GM12878 (cell line): Measurements from ENCODE around the gene MS4A1. TPM values are rescaled to one million over a fixed set of nuclear protein-coding genes. Genes with fewer than 3 reads are reported as not detected.

ENCODE experiments used
- ATAC-seq: fragments of 200-7000 bp; cut with Tn5 transposase; 3 replicates; pipeline ENCODE4 v1.9.1; 2020; ENCODE audit warnings: mild to moderate bottlenecking, moderate library complexity
- BruUV-seq: library from RNA; stranded (reverse); fragments of 400-500 nt; replicated peaks from 2 replicates; lab custom pipeline; 2021; lab: Mats Ljungman, UMichigan
- CTCF ChIA-PET: fragments of 300-600 bp; sonication (Branson Sonifier 250); formaldehyde crosslinking; extraction: SDS; loops from one replicate; lab custom pipeline; 2021; ENCODE audit warnings: inconsistent platforms; lab: Yijun Ruan, JAX
- POLR2A ChIA-PET: fragments of 350-600 bp; formaldehyde crosslinking; extraction: SDS; loops from one replicate; lab custom pipeline; 2021; ENCODE audit warnings: inconsistent platforms; lab: Charles Lee
- RAD21 ChIA-PET: fragments of 300-600 bp; sonication (Branson Sonifier 250); formaldehyde crosslinking; loops from one replicate; lab custom pipeline; 2023; ENCODE audit warnings: antibody characterized with exemption; ENCODE audit not compliant: unreplicated experiment; lab: Charles Lee
- SMC1A ChIA-PET: fragments of 300-600 bp; sonication (Branson Sonifier 250); formaldehyde crosslinking; loops from one replicate; lab custom pipeline; 2023; ENCODE audit not compliant: unreplicated experiment, uncharacterized antibody; lab: Charles Lee
- DNase-seq: peaks from one replicate; pipeline ENCODE4 v3.0.0-alpha.2; 2011; ENCODE audit warnings: low read depth, low spot score
- FAIRE-seq: peaks from 3 replicates; lab custom pipeline; 2011; peaks lifted over from hg19 to GRCh38; lab: Jason Lieb, UNC
- H2AFZ ChIP-seq: 2 replicates; pipeline ENCODE4 v1.6.0; 2011; ENCODE audit warnings: low read depth, low read length, control low read depth; ENCODE audit not compliant: control insufficient read depth
- H3K27ac ChIP-seq: 2 replicates; pipeline ENCODE4 v1.5.1; 2011; ENCODE audit warnings: control low read depth; ENCODE audit not compliant: control insufficient read depth, insufficient read depth
- H3K27me3 ChIP-seq, 2 experiments: replicated peaks in 1 of 2; 2 replicates each; pipeline versions ENCODE4 v1.6.0 to v1.6.1; 2011; ENCODE audit warnings: low read length in 1 of 2; ENCODE audit not compliant: control insufficient read depth in 2 of 2, insufficient read depth in 2 of 2
- H3K36me3 ChIP-seq, 2 experiments: 2 replicates each; pipeline ENCODE4 v1.5.1; 2011; ENCODE audit warnings: low read length in 1 of 2; ENCODE audit not compliant: control insufficient read depth in 2 of 2, insufficient read depth in 2 of 2
- H3K4me1 ChIP-seq: 2 replicates; pipeline ENCODE4 v1.6.1; 2011; ENCODE audit warnings: mild to moderate bottlenecking, low read length, moderate library complexity, mixed read lengths; ENCODE audit not compliant: control insufficient read depth, insufficient read depth
- H3K4me2 ChIP-seq: 2 replicates; pipeline ENCODE4 v1.6.0; 2011; ENCODE audit warnings: control low read depth; ENCODE audit not compliant: control insufficient read depth, insufficient read depth
- H3K4me3 ChIP-seq: fragments of 200-600 bp; sonication (generic); 2 replicates; pipeline ENCODE4 v1.5.1; 2016
- H3K79me2 ChIP-seq: 2 replicates; pipeline ENCODE4 v1.6.0; 2011; ENCODE audit warnings: low read length; ENCODE audit not compliant: control insufficient read depth, insufficient read depth
- H3K9ac ChIP-seq: 2 replicates; pipeline ENCODE4 v1.8.0; 2011; ENCODE audit warnings: low read length, control low read depth, mixed read lengths; ENCODE audit not compliant: control insufficient read depth, insufficient read depth
- H3K9me3 ChIP-seq: replicated peaks from 3 replicates; pipeline ENCODE4 v1.5.1; 2011; ENCODE audit warnings: mild to moderate bottlenecking, low read length; ENCODE audit not compliant: control insufficient read depth, insufficient read depth
- H4K20me1 ChIP-seq: 2 replicates; pipeline ENCODE4 v1.6.0; 2011; ENCODE audit not compliant: control insufficient read depth, insufficient read depth
- BACH1 ChIP-seq: fragments of 450-650 bp; IDR thresholded peaks from 2 replicates; pipeline ENCODE4 v1.6.1; 2017; ENCODE audit warnings: mild to moderate bottlenecking, borderline replicate concordance
- BMI1 ChIP-seq: fragments of 450-650 bp; IDR thresholded peaks from 2 replicates; pipeline ENCODE4 v1.6.1; 2016; ENCODE audit warnings: mild to moderate bottlenecking, moderate library complexity, borderline replicate concordance
- BRCA1 ChIP-seq: IDR thresholded peaks from 2 replicates; pipeline ENCODE4 v1.6.1; 2011; ENCODE audit warnings: low read depth, low read length, improper control_type of control experiment
- CBX3 ChIP-seq: fragments of 200-600 bp; sonication (generic); IDR thresholded peaks from 2 replicates; pipeline ENCODE4 v1.6.1; 2016; ENCODE audit warnings: low read depth, borderline replicate concordance
- FOS ChIP-seq: IDR thresholded peaks from 3 replicates; pipeline ENCODE4 v1.6.1; 2011; ENCODE audit warnings: borderline replicate concordance; ENCODE audit not compliant: insufficient read length; ENCODE audit errors: extremely low read depth
- MTA2 ChIP-seq: fragments of 450-650 bp; IDR thresholded peaks from 2 replicates; pipeline ENCODE4 v1.6.1; 2016; ENCODE audit warnings: low read depth, mild to moderate bottlenecking, moderate library complexity
- NFYB ChIP-seq: IDR thresholded peaks from 2 replicates; pipeline ENCODE4 v1.6.1; 2011; ENCODE audit warnings: low read depth, mild to moderate bottlenecking, low read length, improper control_type of control experiment, moderate library complexity; ENCODE audit not compliant: insufficient read depth
- NRF1 ChIP-seq: conservative IDR thresholded peaks from 2 replicates; pipeline ENCODE4 v1.6.1; 2011; ENCODE audit warnings: mild to moderate bottlenecking, low read depth, low read length, improper control_type of control experiment
- POLR2AphosphoS2 ChIP-seq: IDR thresholded peaks from 2 replicates; pipeline ENCODE4 v1.6.1; 2011; ENCODE audit warnings: low read depth, mild to moderate bottlenecking, low read length, improper control_type of control experiment, moderate library complexity
- WRNIP1 ChIP-seq: IDR thresholded peaks from 2 replicates; pipeline ENCODE4 v1.6.1; 2011; ENCODE audit warnings: low read depth, low read length, improper control_type of control experiment, borderline replicate concordance
- YY1 ChIP-seq: IDR thresholded peaks from 2 replicates; pipeline ENCODE4 v1.6.1; 2011; ENCODE audit warnings: low read depth, mild to moderate bottlenecking, low read length
- ZNF217 ChIP-seq: fragments of 450-650 bp; IDR thresholded peaks from 2 replicates; pipeline ENCODE4 v1.6.1; 2017; ENCODE audit warnings: antibody characterized with exemption, mild to moderate bottlenecking
- WGBS: methylation state at CpG from one replicate; pipeline ENCODE4 v1.1.6; 2016; ENCODE audit warnings: low lambda C conversion rate; ENCODE audit not compliant: insufficient replicate concordance, insufficient coverage; ENCODE audit errors: missing lambda C conversion rate; 5-methylcytosine and 5-hydroxymethylcytosine counted together
- in situ Hi-C: fragments of 300-500 bp; cut with MboI; formaldehyde crosslinking; loops from 9 replicates; pipeline ENCODE4 v1.14.3; 2018; ENCODE audit warnings: mixed read lengths
- intact Hi-C: fragments of 100-400 bp; cut with micrococcal nuclease; formaldehyde crosslinking; loops from one replicate; pipeline ENCODE4 v1.14.2; 2022; ENCODE audit not compliant: unreplicated experiment
- polyA plus RNA-seq, 11 experiments: library from polyadenylated mRNA; depleted of rRNA in 4 of 11; unstranded in 6 of 11; stranded (reverse) in 5 of 11; fragments of >200 nt; fragmentation: Nextera tagmentation in 4 of 11; fragmentation: Illumina TruSeq in 1 of 11; extraction: Ambion mirVana in 4 of 11; extraction: Trizol in 1 of 11; gene quantifications; 1 replicate in 1 of 11; 2 replicates in 10 of 11; pipeline versions ENCODE4 v1.2.1 to v1.2.3, GENCODE V29; 2011 to 2016; ENCODE audit warnings: inconsistent platforms in 2 of 11, missing spikeins in 2 of 11, low read depth in 1 of 11
- total RNA-seq, 4 experiments: library from RNA; depleted of rRNA in 3 of 4; stranded (reverse); fragments of >200 nt in 3 of 4; fragmentation: Illumina TruSeq in 1 of 4; extraction: Trizol in 1 of 4; gene quantifications; 2 replicates each; pipeline versions ENCODE4 v1.2.1 to v1.2.3, GENCODE V29; 2013 to 2021
- TF ChIP-seq, protein P1 (sequence below): fragments of 450-650 bp; IDR thresholded peaks from 2 replicates; pipeline ENCODE4 v1.6.1; 2017; ENCODE audit warnings: antibody characterized with exemption, mild to moderate bottlenecking, moderate library complexity

The MS4A1 gene
- total and polyA plus RNA-seq, 10 of the 15 experiments (the other 5 are each of a cell fraction or from before 2014, with no cell fraction given), result 329 to 2,106 (median 687) TPM

- ChIA-PET POLR2A (no interaction called here), SMC1A (interaction anchor here (0.9 to 2.3 kb wide), 6 partner anchors 11 to 68 kb away, joined by 3 to 6 read pairs (median 4); no protein-coding TSS in a partner anchor), CTCF (interaction anchor here (0.8 to 1.8 kb wide), 4 partner anchors 8 to 68 kb away, joined by 3 to 5 read pairs (median 4); no protein-coding TSS in a partner anchor), RAD21 (interaction anchor here (1.1 kb wide), 1 partner anchor 28 kb away, joined by 3 read pairs; no protein-coding TSS in a partner anchor)
- TF ChIP-seq BRCA1, result no peak
- TF ChIP-seq YY1, result no peak
- 94% methylated on average over 2 of the region's 2 CpGs for WGBS
- no peak overlapping the region for H3K4me2 ChIP-seq
- no peak overlapping the region for H3K9ac ChIP-seq
- in situ Hi-C loops (no loop called here), intact Hi-C loops (no loop called here)
- no peaks in the 10 kb centered on the region for H3K79me2 ChIP-seq
- DNase-seq (no peak), ATAC-seq (no peak), FAIRE-seq (no peak)
- no peaks in the 10 kb centered on the region for H4K20me1 ChIP-seq
- H3K27me3 ChIP-seq, result no peaks in the 10 kb centered on the region
- H3K9me3 ChIP-seq, result no peaks in the 10 kb centered on the region
- no peak overlapping the region for H2AFZ ChIP-seq
- no peaks in the 10 kb centered on the region for H3K4me1 ChIP-seq
- no peak overlapping the region for H3K4me3 ChIP-seq
- BruUV-seq, result no TSS peak
- no peaks in the 10 kb centered on the region for H3K36me3 ChIP-seq
- no peak overlapping the region for H3K27ac ChIP-seq
Measured at GRCh38 chr11:60431251-60431650, 24.4 kb upstream of the MS4A1 start.

- Histone ChIP-seq H3K9me3 (no peaks in the 10 kb centered on the region), H2AFZ (no peak overlapping the region), H3K79me2 (no peaks in the 10 kb centered on the region), H4K20me1 (no peaks in the 10 kb centered on the region), H3K36me3 (no peaks in the 10 kb centered on the region), H3K27ac (no peak overlapping the region), H3K9ac (no peak overlapping the region), H3K27me3 (no peaks in the 10 kb centered on the region), H3K4me3 (no peak overlapping the region), H3K4me1 (no peaks in the 10 kb centered on the region), H3K4me2 (no peak overlapping the region)
- BruUV-seq, result no TSS peak
- intact Hi-C loops (no loop called here), in situ Hi-C loops (no loop called here)
- CTCF ChIA-PET, result no interaction called here
- TF ChIP-seq, protein P1, sequence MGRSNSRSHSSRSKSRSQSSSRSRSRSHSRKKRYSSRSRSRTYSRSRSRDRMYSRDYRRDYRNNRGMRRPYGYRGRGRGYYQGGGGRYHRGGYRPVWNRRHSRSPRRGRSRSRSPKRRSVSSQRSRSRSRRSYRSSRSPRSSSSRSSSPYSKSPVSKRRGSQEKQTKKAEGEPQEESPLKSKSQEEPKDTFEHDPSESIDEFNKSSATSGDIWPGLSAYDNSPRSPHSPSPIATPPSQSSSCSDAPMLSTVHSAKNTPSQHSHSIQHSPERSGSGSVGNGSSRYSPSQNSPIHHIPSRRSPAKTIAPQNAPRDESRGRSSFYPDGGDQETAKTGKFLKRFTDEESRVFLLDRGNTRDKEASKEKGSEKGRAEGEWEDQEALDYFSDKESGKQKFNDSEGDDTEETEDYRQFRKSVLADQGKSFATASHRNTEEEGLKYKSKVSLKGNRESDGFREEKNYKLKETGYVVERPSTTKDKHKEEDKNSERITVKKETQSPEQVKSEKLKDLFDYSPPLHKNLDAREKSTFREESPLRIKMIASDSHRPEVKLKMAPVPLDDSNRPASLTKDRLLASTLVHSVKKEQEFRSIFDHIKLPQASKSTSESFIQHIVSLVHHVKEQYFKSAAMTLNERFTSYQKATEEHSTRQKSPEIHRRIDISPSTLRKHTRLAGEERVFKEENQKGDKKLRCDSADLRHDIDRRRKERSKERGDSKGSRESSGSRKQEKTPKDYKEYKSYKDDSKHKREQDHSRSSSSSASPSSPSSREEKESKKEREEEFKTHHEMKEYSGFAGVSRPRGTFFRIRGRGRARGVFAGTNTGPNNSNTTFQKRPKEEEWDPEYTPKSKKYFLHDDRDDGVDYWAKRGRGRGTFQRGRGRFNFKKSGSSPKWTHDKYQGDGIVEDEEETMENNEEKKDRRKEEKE, result no peak
- no peak for TF ChIP-seq FOS
- TF ChIP-seq POLR2AphosphoS2, result no peak
- TF ChIP-seq NFYB, result no peak
- no peak for TF ChIP-seq WRNIP1
- no peak for TF ChIP-seq NRF1
- TF ChIP-seq BACH1, result no peak
- no peak for TF ChIP-seq MTA2
- TF ChIP-seq BMI1, result no peak
- no peak for TF ChIP-seq CBX3
- no peak for TF ChIP-seq ZNF217
- WGBS, result 81% methylated on average over 4 of the region's 4 CpGs
- POLR2A ChIA-PET, result no interaction called here
- FAIRE-seq (no peak), DNase-seq (no peak), ATAC-seq (no peak)
- RAD21 ChIA-PET, result no interaction called here
- SMC1A ChIA-PET, result interaction anchor here (1.0 to 1.9 kb wide), 3 partner anchors 12 to 66 kb away, joined by 3 to 4 read pairs (median 4); no protein-coding TSS in a partner anchor
Measured at GRCh38 chr11:60433401-60433800, 22.2 kb upstream of the MS4A1 start.
